ENCODE measurements around the gene BEND6.
A peak's percentile ranks its signal among the peaks of the same experiment; 100 is the strongest.
"Not testable (repeated sequence)": the region's sequence is repeated elsewhere in the genome, so short reads cannot be mapped to it uniquely, and the experiment has no call there.

BEND6 gene

DNA sequence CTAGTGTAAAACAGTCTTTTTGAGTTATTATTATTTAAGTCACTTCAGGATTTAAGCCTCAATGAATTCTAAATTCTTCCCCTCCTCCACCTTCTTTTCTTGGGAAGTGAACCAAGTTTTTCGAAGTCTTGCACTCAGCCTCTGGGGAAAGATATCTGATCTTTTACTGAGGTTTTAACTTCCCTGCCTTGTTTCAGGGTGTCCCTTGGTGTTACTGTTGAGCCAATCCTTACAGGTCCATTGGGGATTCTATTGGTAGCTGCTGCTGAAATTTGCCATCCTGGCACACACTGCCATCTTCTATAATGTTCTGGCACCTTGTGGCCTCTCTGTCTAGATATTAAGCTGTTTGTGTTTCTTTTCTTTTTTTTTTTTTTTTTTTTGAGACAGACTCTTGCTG lies 31.7 kb downstream of the BEND6 start:
- DNase-seq: no peak

GRCh38 chr6:56988145-56988544 lies 33.2 kb downstream of the BEND6 start:
- DNase-seq: no peak

GRCh38 chr6:56992036-56992435 lies 37.1 kb downstream of the BEND6 start:
- no peak for DNase-seq

DNA sequence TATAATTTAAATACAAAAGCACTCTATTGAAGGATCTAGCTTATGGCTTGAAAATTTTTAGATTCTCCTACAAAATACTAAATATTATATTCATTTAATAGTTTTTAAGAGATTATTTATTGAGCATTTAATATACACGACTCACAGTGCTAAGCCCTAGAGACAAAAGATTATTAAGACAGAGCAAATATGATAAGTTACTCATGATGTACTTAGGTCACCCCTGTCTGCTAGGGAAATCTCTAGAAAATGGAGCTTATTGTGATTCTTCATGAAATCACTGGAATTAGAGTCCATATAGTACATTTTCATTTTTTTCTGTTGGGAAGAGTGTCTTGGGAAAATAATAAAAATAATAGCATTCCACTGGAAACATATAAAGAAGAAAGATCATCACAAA lies 37.8 kb downstream of the BEND6 start:
- DNase-seq: no peak

GRCh38 chr6:56995347-56995902 lies 40.5 kb downstream of the BEND6 start:
- DNase-seq: no peak

DNA sequence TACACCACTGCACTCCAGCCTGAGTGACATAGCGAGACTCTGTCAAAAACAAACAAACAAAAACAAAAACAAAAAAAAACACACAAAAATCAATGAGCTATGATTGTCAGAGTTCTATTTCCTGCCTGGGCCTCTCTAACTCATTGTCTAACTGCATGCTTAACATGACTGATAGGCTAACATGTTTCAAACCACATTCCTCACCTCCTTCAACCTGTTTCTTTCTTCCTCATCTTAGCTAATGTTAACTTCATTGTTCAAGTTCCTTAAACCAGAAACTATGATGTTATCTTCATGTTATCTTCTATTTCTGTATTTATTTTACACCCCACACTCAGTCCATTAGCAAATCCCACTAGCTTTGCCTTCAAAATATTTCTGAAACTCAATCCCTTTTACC lies 41.5 kb downstream of the BEND6 start:
- no peak for DNase-seq

DNA sequence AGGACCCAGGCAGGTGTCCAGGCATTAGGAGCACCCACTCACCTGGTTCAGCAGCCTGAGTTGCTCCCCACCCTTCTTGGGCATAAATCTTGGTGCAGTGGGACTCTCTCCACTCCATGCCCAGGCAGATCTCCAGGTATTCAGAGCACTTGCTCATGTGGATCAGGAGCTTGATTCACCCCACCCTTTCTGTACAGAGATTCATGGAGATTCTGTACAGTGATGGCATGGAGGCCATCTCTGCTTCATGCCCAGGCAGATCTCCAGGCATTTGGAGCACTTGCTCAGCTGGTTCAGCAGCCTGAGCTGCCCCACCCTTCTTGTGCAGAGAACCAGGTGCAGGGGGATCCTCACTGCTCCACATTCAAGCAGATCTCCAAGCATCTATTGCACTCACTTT lies 44.1 kb downstream of the BEND6 start:
- no peak for DNase-seq

- DNase-seq: not testable (repeated sequence)
Measured at GRCh38 chr6:56999748-57000147, 44.8 kb downstream of the BEND6 start.

DNA sequence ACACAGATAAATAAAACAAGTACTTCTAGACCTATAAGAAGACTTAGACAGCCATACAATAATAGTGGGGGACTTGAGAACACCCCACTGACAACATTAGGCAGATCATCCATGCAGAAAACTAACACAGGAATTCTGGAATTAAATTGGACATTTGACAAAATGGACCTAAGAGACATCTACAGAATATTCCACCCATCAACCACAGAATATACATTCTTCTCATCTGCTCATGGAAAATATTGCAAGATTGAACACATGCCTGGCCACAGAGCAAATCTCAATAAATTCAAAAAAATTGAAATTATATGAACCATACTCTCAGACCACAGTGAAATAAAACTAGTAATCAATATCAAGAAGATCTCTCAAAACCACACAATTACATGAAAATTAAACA lies 47.3 kb downstream of the BEND6 start:
- no peak for DNase-seq

GRCh38 chr6:57004292-57004691 lies 49.4 kb downstream of the BEND6 start:
- no peak for DNase-seq

GRCh38 chr6:57006101-57006500 lies 51.2 kb downstream of the BEND6 start:
- DNase-seq: no peak

- not testable (repeated sequence) for DNase-seq
Measured at GRCh38 chr6:57008069-57008468, 53.2 kb downstream of the BEND6 start.

DNA sequence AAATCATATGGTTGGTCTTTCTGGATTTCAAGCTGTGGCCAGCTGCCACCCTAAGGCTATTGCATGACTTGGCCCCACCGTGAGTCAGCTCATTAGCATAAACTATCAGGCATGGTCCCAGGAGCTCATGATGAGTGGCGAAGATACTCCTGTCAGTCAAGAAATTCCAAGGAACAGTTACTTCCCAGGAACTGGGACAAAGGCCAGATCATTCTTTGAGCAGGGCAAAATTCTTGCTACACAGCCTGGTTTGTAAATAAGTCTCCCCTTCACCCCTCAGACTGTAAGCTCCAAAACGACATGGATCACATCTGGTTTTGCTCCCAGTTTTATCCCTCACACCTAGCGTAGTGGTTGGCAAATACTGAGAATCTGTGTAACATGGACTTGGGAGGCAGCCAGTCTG lies 58.6 kb downstream of the BEND6 start:
- DNase-seq: peak; percentile 82

- no peak for DNase-seq
Measured at GRCh38 chr6:57017069-57017468, 62.2 kb downstream of the BEND6 start.

GRCh38 chr6:57017841-57018240 lies 62.9 kb downstream of the BEND6 start:
- DNase-seq: no peak

DNA sequence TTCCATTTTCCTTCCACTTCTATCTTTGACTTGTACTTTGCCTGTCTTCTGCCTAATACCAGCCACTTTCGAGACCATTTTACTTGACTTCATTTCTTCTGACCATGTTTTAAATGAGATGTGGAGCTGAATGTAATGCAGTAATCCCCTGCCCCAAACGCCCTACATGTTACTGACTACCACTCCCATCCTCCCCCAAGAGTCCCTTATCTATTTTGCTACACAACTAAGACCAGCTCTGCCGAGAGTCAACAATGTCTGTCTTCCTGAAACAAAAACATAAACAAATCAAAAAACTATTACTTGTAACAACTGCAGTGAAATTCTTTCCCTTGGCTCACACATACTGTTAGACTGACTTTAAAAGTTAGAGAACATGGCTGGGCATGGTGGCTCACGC lies 64.5 kb downstream of the BEND6 start:
- no peak for DNase-seq

DNA sequence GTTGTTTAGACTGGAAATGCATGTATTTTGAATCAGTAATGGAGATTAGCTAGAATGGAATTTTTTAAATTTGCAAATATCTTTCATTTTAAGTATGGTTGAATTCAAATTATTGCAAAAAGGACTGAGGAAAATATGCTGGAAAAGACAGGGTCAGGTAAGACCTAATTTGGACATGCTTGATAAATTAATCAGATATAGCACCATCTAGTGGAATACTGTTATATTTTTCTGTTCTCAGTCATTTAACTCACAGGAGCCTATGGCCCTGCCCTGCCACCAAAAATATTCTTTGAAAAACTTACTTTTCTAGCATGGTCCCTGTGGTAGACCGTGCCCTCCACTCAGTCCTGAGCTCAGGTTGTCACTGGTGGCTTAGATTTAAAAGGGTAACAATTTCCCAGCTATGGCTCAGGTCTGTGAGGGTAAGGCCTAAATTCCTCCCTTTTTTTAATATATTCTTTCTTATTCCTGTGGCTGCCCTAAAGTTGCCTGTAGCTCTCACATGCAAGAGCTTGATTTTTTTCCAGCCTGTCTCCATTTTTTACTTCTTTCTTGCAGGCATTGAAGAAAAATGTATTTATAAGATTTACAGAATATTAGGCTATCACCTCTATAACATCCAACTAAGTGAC lies 66.3 kb downstream of the BEND6 start:
- peak; percentile 56 for DNase-seq

GRCh38 chr6:57024321-57024720 lies 69.4 kb downstream of the BEND6 start:
- no peak for DNase-seq

- DNase-seq: no peak
Measured at GRCh38 chr6:57024775-57025174, 69.9 kb downstream of the BEND6 start.

- DNase-seq: no peak
Measured at GRCh38 chr6:57026001-57026400, 71.1 kb downstream of the BEND6 start.

GRCh38 chr6:57027301-57027700 lies 72.4 kb downstream of the BEND6 start:
- DNase-seq: no peak

- DNase-seq: no peak
Measured at GRCh38 chr6:57029213-57029612, 74.3 kb downstream of the BEND6 start.

DNA sequence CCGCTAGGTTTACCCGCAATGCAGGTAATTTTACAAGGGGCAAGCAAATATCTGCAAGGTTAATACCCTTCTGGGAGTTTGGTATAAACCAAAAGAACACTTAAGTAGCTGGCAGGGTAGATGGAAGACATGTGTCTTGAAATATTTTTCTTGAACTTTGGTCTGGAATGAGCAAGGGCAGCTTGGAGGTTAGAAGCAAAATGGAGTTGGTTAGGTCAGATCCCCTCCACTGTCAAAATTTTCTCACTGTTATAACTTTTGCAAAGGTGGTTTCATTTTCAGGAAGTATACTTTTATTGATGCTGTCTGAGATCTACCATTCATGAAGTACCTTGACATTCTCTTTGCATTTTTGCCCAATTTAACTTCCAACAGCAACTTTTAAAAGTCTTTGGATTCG lies 78.3 kb downstream of the BEND6 start:
- DNase-seq: no peak

DNA sequence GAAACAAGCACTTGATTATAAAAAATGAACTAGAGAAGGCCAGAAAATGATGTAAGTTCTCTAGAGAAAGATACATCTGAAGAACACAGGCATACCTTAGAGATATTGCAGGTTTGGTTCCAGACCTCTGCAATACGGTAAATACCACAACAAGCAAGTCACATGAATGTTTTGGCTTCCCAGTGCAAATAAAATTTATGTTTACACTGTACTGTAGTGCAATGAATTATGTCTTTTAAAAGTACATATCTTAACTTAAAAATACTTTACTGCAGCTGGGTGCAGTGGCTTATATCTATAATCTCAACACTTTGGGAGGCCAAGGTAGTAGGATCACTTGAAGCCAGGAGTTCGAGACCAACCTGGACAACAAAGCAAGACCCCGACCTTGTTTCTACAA lies 80.6 kb downstream of the BEND6 start:
- no peak for DNase-seq

- DNase-seq: no peak
Measured at GRCh38 chr6:57038906-57039305, 84.0 kb downstream of the BEND6 start.

All from fibroblast of skin of right biceps (primary cell).